Activated CD4-positive, CD25-positive, alpha-beta regulatory T cell treated with anti-CD3 and anti-CD28 coated beads, Interleukin-2, amount 50 U/mL, for 24 hours (primary cell): ENCODE results near the gene CALN1.
"Not testable (repeated sequence)": the region's sequence is repeated elsewhere in the genome, so short reads cannot be mapped to it uniquely, and the experiment has no call there.

ENCODE experiments used
- ATAC-seq, 2 donors: fragments of 150-1000 bp; cut with Tn5 transposase; one replicate each; pipeline ENCODE4 v1.10.0; 2021; ENCODE audit warnings: mild to moderate bottlenecking in 1 of 2, moderate library complexity in 1 of 2

Gene CALN1

GRCh38 chr7:72408966-72409637 is 3.0 kb downstream of the CALN1 start:
- no peak for ATAC-seq

GRCh38 chr7:72406820-72407403 is 5.2 kb downstream of the CALN1 start:
- ATAC-seq: no peak

GRCh38 chr7:72405871-72406270 is 6.3 kb downstream of the CALN1 start:
- no peak for ATAC-seq

GRCh38 chr7:72405418-72405817 is 6.7 kb downstream of the CALN1 start:
- no peak for ATAC-seq

GRCh38 chr7:72404743-72405142 is 7.4 kb downstream of the CALN1 start:
- ATAC-seq: no peak

GRCh38 chr7:72403458-72404076 is 8.6 kb downstream of the CALN1 start:
- no peak for ATAC-seq

GRCh38 chr7:72394016-72394415 is 18.1 kb downstream of the CALN1 start:
- ATAC-seq: no peak

- ATAC-seq: no peak
Observed at GRCh38 chr7:72391821-72392377, 20.2 kb downstream of the CALN1 start.

GRCh38 chr7:72386118-72386517 is 26.0 kb downstream of the CALN1 start:
- ATAC-seq: no peak

GRCh38 chr7:72362246-72362645 is 49.9 kb downstream of the CALN1 start:
- ATAC-seq: no peak

GRCh38 chr7:72345208-72345727 is 66.9 kb downstream of the CALN1 start:
- ATAC-seq: no peak

- ATAC-seq: no peak
Observed at GRCh38 chr7:72343991-72344390, 68.1 kb downstream of the CALN1 start.

- ATAC-seq: not testable (repeated sequence)
Observed at GRCh38 chr7:72343354-72343753, 68.8 kb downstream of the CALN1 start.

GRCh38 chr7:72337390-72338167 is 74.6 kb downstream of the CALN1 start:
- no peak for ATAC-seq

- ATAC-seq: no peak
Observed at GRCh38 chr7:72336632-72337389, 75.3 kb downstream of the CALN1 start.

- no peak for ATAC-seq
Observed at GRCh38 chr7:72336382-72336631, 75.8 kb downstream of the CALN1 start.

GRCh38 chr7:72335561-72336381 is 76.4 kb downstream of the CALN1 start:
- ATAC-seq: no peak

GRCh38 chr7:72334698-72335097 is 77.4 kb downstream of the CALN1 start:
- ATAC-seq: no peak

- no peak for ATAC-seq
Observed at GRCh38 chr7:72334066-72334465, 78.1 kb downstream of the CALN1 start.

- no peak for ATAC-seq
Observed at GRCh38 chr7:72326811-72327210, 85.3 kb downstream of the CALN1 start.

GRCh38 chr7:72326365-72326764 is 85.8 kb downstream of the CALN1 start:
- no peak for ATAC-seq

- no peak for ATAC-seq
Observed at GRCh38 chr7:72325561-72325960, 86.6 kb downstream of the CALN1 start.
